SK-N-SH treated with all-trans-retinoic acid at 6 μM for 48 hours (cell line): ENCODE data around the gene TSPAN15.

Experiments used
- ATAC-seq: fragments of 200-7000 bp; cut with Tn5 transposase; 3 replicates; pipeline ENCODE4 v1.9.1; 2020; ENCODE audit warnings: mild to moderate bottlenecking, moderate library complexity
- ARNTL ChIP-seq: fragments of 450-650 bp; formaldehyde crosslinking; IDR thresholded peaks from 2 replicates; pipeline ENCODE4 v1.5.0; 2020; ENCODE audit warnings: low read depth, mild to moderate bottlenecking, moderate library complexity, borderline replicate concordance
- BACH2 ChIP-seq: fragments of 250-450 bp; sonication (Bioruptor Pico); IDR thresholded peaks from 2 replicates; pipeline ENCODE4 v1.9.0; 2021; ENCODE audit warnings: mild to moderate bottlenecking, borderline replicate concordance
- CREB5 ChIP-seq: fragments of 250-450 bp; sonication (Bioruptor Pico); IDR thresholded peaks from 2 replicates; pipeline ENCODE4 v1.5.1; 2020; ENCODE audit warnings: low read depth, mild to moderate bottlenecking, moderate library complexity
- CSDC2 ChIP-seq: fragments of 250-450 bp; sonication (Bioruptor Pico); IDR thresholded peaks from 2 replicates; pipeline ENCODE4 v1.5.0; 2020; ENCODE audit warnings: mild to moderate bottlenecking, moderate library complexity
- CSRNP3 ChIP-seq: fragments of 250-450 bp; sonication (Bioruptor Pico); IDR thresholded peaks from 2 replicates; pipeline ENCODE4 v1.5.1; 2021; ENCODE audit warnings: mild to moderate bottlenecking, moderate library complexity
- ESRRG ChIP-seq: fragments of 250-450 bp; sonication (Bioruptor Pico); IDR thresholded peaks from 2 replicates; pipeline ENCODE4 v1.6.1; 2021; ENCODE audit warnings: mild to moderate bottlenecking
- GLIS3 ChIP-seq: fragments of 250-450 bp; sonication (Bioruptor Pico); IDR thresholded peaks from 2 replicates; pipeline ENCODE4 v1.5.0; 2020; ENCODE audit warnings: mild to moderate bottlenecking, moderate library complexity
- ISL1 ChIP-seq: fragments of 250-450 bp; sonication (Bioruptor Pico); IDR thresholded peaks from 2 replicates; pipeline ENCODE4 v2.1.2; 2022; ENCODE audit warnings: mild to moderate bottlenecking, moderate library complexity
- OSR1 ChIP-seq: fragments of 250-450 bp; sonication (Bioruptor Pico); IDR thresholded peaks from 2 replicates; pipeline ENCODE4 v1.8.0; 2022; ENCODE audit warnings: moderate library complexity, mild to moderate bottlenecking, inconsistent platforms
- PATZ1 ChIP-seq: fragments of 250-450 bp; sonication (Bioruptor Pico); IDR thresholded peaks from 2 replicates; pipeline ENCODE4 v1.8.0; 2020; ENCODE audit warnings: mild to moderate bottlenecking, moderate library complexity, borderline replicate concordance
- POU6F1 ChIP-seq: fragments of 250-450 bp; sonication (Bioruptor Pico); IDR thresholded peaks from 2 replicates; pipeline ENCODE4 v1.8.0; 2021; ENCODE audit warnings: low read depth, mild to moderate bottlenecking, moderate library complexity, borderline replicate concordance
- PPARA ChIP-seq: fragments of 250-450 bp; sonication (Bioruptor Pico); IDR thresholded peaks from 2 replicates; pipeline ENCODE4 v1.5.0; 2020; ENCODE audit warnings: mild to moderate bottlenecking, borderline replicate concordance
- RARB ChIP-seq: fragments of 250-450 bp; sonication (Bioruptor Pico); IDR thresholded peaks from 2 replicates; pipeline ENCODE4 v1.8.0; 2021; ENCODE audit warnings: mild to moderate bottlenecking, moderate library complexity
- SNAI2 ChIP-seq: fragments of 250-450 bp; sonication (Bioruptor Pico); IDR thresholded peaks from 2 replicates; pipeline ENCODE4 v1.5.0; 2020; ENCODE audit warnings: mild to moderate bottlenecking, moderate library complexity
- TCF4 ChIP-seq: fragments of 250-450 bp; sonication (Bioruptor Pico); IDR thresholded peaks from 2 replicates; pipeline ENCODE4 v1.8.0; 2021; ENCODE audit warnings: mild to moderate bottlenecking, moderate library complexity, borderline replicate concordance
- TOX ChIP-seq: fragments of 250-450 bp; sonication (Bioruptor Pico); IDR thresholded peaks from 2 replicates; pipeline ENCODE4 v1.8.0; 2021; ENCODE audit warnings: mild to moderate bottlenecking, moderate library complexity, borderline replicate concordance
- TSHZ2 ChIP-seq: fragments of 250-450 bp; sonication (Bioruptor Pico); IDR thresholded peaks from 2 replicates; pipeline ENCODE4 v1.5.0; 2020; ENCODE audit warnings: mild to moderate bottlenecking, moderate library complexity
- ZC3H10 ChIP-seq: fragments of 250-450 bp; sonication (Bioruptor Pico); IDR thresholded peaks from 2 replicates; pipeline ENCODE4 v1.5.1; 2021; ENCODE audit warnings: mild to moderate bottlenecking, moderate library complexity
- ZFP3 ChIP-seq: fragments of 250-450 bp; sonication (Bioruptor Pico); IDR thresholded peaks from 2 replicates; pipeline ENCODE4 v1.5.0; 2020; ENCODE audit warnings: mild to moderate bottlenecking, moderate library complexity
- ZFP30 ChIP-seq: fragments of 450-650 bp; formaldehyde crosslinking; IDR thresholded peaks from 2 replicates; pipeline ENCODE4 v1.5.0; 2022; ENCODE audit warnings: mild to moderate bottlenecking, moderate library complexity
- ZNF565 ChIP-seq: fragments of 450-650 bp; formaldehyde crosslinking; conservative IDR thresholded peaks from 2 replicates; pipeline ENCODE4 v1.5.0; 2020; ENCODE audit warnings: low read depth, mild to moderate bottlenecking, moderate library complexity
- ZNF70 ChIP-seq: fragments of 450-650 bp; formaldehyde crosslinking; IDR thresholded peaks from 2 replicates; pipeline ENCODE4 v1.5.0; 2020; ENCODE audit warnings: mild to moderate bottlenecking, moderate library complexity
- ZNF8 ChIP-seq: fragments of 450-650 bp; formaldehyde crosslinking; IDR thresholded peaks from 2 replicates; pipeline ENCODE4 v1.5.0; 2020; ENCODE audit warnings: mild to moderate bottlenecking, moderate library complexity

Gene TSPAN15

GRCh38 chr10:69481811-69482524 is 30.7 kb downstream of the TSPAN15 start (continued):
- TF ChIP-seq CSRNP3 (CRISPR knock-in tag) (no peak), PPARA (CRISPR knock-in tag) (no peak), TCF4 (CRISPR knock-in tag) (no peak), ZFP30 (CRISPR knock-in tag) (no peak)

- no peak for ATAC-seq
- TF ChIP-seq PATZ1 (CRISPR knock-in tag), result no peak
- TF ChIP-seq OSR1 (CRISPR knock-in tag), result no peak
- TF ChIP-seq ISL1, result no peak
- no peak for TF ChIP-seq ZFP3 (CRISPR knock-in tag)
- TF ChIP-seq RARB, result no peak
- TF ChIP-seq PPARA (CRISPR knock-in tag), result no peak
- no peak for TF ChIP-seq GLIS3 (CRISPR knock-in tag)
- no peak for TF ChIP-seq TSHZ2 (CRISPR knock-in tag)
- no peak for TF ChIP-seq CSDC2 (CRISPR knock-in tag)
- TF ChIP-seq ESRRG (CRISPR knock-in tag), result no peak
- no peak for TF ChIP-seq ZFP30 (CRISPR knock-in tag)
- no peak for TF ChIP-seq SNAI2 (CRISPR knock-in tag)
- no peak for TF ChIP-seq ARNTL (CRISPR knock-in tag)
- no peak for TF ChIP-seq ZNF70 (CRISPR knock-in tag)
- no peak for TF ChIP-seq CREB5
- no peak for TF ChIP-seq TCF4 (CRISPR knock-in tag)
- TF ChIP-seq TOX, result no peak
- TF ChIP-seq ZNF8 (CRISPR knock-in tag), result no peak
- no peak for TF ChIP-seq BACH2 (CRISPR knock-in tag)
- no peak for TF ChIP-seq POU6F1
- TF ChIP-seq, all 23 proteins: peak for 0
Observed at GRCh38 chr10:69483963-69484362, 32.7 kb downstream of the TSPAN15 start.

- ATAC-seq, result no peak
- TF ChIP-seq ZFP3 (CRISPR knock-in tag) (no peak), CREB5 (no peak), TOX (no peak), ZNF8 (CRISPR knock-in tag) (no peak), ZNF565 (CRISPR knock-in tag) (no peak), ZC3H10 (CRISPR knock-in tag) (no peak), RARB (no peak), CSDC2 (CRISPR knock-in tag) (no peak), ZFP30 (CRISPR knock-in tag) (no peak), POU6F1 (no peak), SNAI2 (CRISPR knock-in tag) (no peak), PPARA (CRISPR knock-in tag) (no peak)
Observed at GRCh38 chr10:69484736-69485135, 33.5 kb downstream of the TSPAN15 start.
